GM23338 (cell line): Measurements from ENCODE around the gene MMAB. TPM values are rescaled to one million over a fixed set of nuclear protein-coding genes. Genes with fewer than 3 reads are reported as not detected.

Experiments
- ATAC-seq: fragments of 200-7000 bp; cut with Tn5 transposase; 3 replicates; pipeline ENCODE4 v1.9.1; 2020
- DNase-seq: peaks from one replicate; pipeline ENCODE4 v3.0.0-alpha.2; 2015; ENCODE audit warnings: low spot score
- H2AFZ ChIP-seq: fragments of 200-600 bp; sonication (generic); 2 replicates; pipeline ENCODE4 v1.8.0; 2016; ENCODE audit warnings: antibody characterized with exemption, mild to moderate bottlenecking, moderate library complexity
- H3F3A ChIP-seq: fragments of 200-600 bp; sonication (generic); replicated peaks from 2 replicates; pipeline ENCODE4 v1.8.0; 2017; ENCODE audit warnings: antibody characterized with exemption, mixed run types, low read depth
- H3K27ac ChIP-seq: fragments of 200-600 bp; sonication (generic); 2 replicates; pipeline ENCODE4 v1.6.1; 2016; ENCODE audit warnings: low read depth
- H3K27me3 ChIP-seq: fragments of 200-600 bp; sonication (generic); 2 replicates; pipeline ENCODE4 v1.8.0; 2016; ENCODE audit warnings: mild to moderate bottlenecking, mixed run types, moderate library complexity; ENCODE audit not compliant: insufficient read depth
- H3K36me3 ChIP-seq: fragments of 200-600 bp; sonication (generic); 2 replicates; pipeline ENCODE4 v1.8.0; 2016; ENCODE audit warnings: mild to moderate bottlenecking; ENCODE audit not compliant: insufficient read depth
- H3K4me1 ChIP-seq: fragments of 200-600 bp; sonication (generic); 2 replicates; pipeline ENCODE4 v1.8.0; 2016; ENCODE audit warnings: mild to moderate bottlenecking, moderate library complexity; ENCODE audit not compliant: insufficient read depth
- H3K4me2 ChIP-seq: fragments of 200-600 bp; sonication (generic); 2 replicates; pipeline ENCODE4 v1.7.1; 2017; ENCODE audit warnings: mixed run types
- H3K4me3 ChIP-seq: fragments of 200-600 bp; sonication (generic); 2 replicates; pipeline ENCODE4 v1.6.1; 2016; ENCODE audit warnings: mixed run types
- H3K79me2 ChIP-seq: fragments of 200-600 bp; sonication (generic); replicated peaks from 2 replicates; pipeline ENCODE4 v1.8.0; 2017; ENCODE audit warnings: mild to moderate bottlenecking; ENCODE audit not compliant: insufficient read depth
- H3K9me2 ChIP-seq: fragments of 200-600 bp; sonication (generic); 2 replicates; pipeline ENCODE4 v1.8.0; 2017; ENCODE audit not compliant: insufficient read depth
- H4K20me1 ChIP-seq: fragments of 200-600 bp; sonication (generic); replicated peaks from 2 replicates; pipeline ENCODE4 v1.8.0; 2017; ENCODE audit warnings: mild to moderate bottlenecking; ENCODE audit not compliant: insufficient read depth
- H3K27ac Mint-ChIP-seq: 2 replicates; pipeline ENCODE4 v1.8.0; 2020; ENCODE audit warnings: inconsistent platforms, mild to moderate bottlenecking, moderate library complexity, mixed read lengths
- H3K27me3 Mint-ChIP-seq: 3 replicates; pipeline ENCODE4 v1.8.0; 2022; ENCODE audit warnings: low read depth, mild to moderate bottlenecking, moderate library complexity, mixed read lengths, inconsistent platforms; ENCODE audit not compliant: insufficient read depth, poor library complexity
- H3K36me3 Mint-ChIP-seq: 3 replicates; pipeline ENCODE4 v1.8.0; 2021; ENCODE audit warnings: low read depth, mild to moderate bottlenecking, inconsistent platforms, moderate library complexity, mixed read lengths
- H3K4me1 Mint-ChIP-seq: 3 replicates; pipeline ENCODE4 v1.8.0; 2020; ENCODE audit warnings: mild to moderate bottlenecking, inconsistent platforms, mixed read lengths
- H3K4me3 Mint-ChIP-seq: 3 replicates; pipeline ENCODE4 v1.8.0; 2021; ENCODE audit warnings: moderate library complexity, mild to moderate bottlenecking, inconsistent platforms, mixed read lengths
- H3K9me3 Mint-ChIP-seq: 3 replicates; pipeline ENCODE4 v1.8.0; 2020; ENCODE audit warnings: moderate library complexity, mild to moderate bottlenecking, inconsistent platforms, mixed read lengths
- CREB1 ChIP-seq: fragments of 250-450 bp; sonication (Bioruptor Pico); IDR thresholded peaks from 2 replicates; pipeline ENCODE4 v1.5.0; 2020; ENCODE audit warnings: low read depth, mild to moderate bottlenecking, moderate library complexity
- EZH2 ChIP-seq: fragments of 200-600 bp; sonication (generic); IDR thresholded peaks from one replicate; pipeline ENCODE4 v1.8.0; 2017; ENCODE audit warnings: antibody characterized with exemption, mild to moderate bottlenecking, low read depth; ENCODE audit not compliant: unreplicated experiment
- EZH2phosphoT487 ChIP-seq: fragments of 200-600 bp; sonication (generic); IDR thresholded peaks from one replicate; pipeline ENCODE4 v1.8.1; 2018; ENCODE audit warnings: antibody characterized with exemption; ENCODE audit not compliant: unreplicated experiment
- JUNB ChIP-seq: IDR thresholded peaks from one replicate; pipeline ENCODE4 v1.6.1; 2016; ENCODE audit warnings: antibody characterized with exemption; ENCODE audit not compliant: unreplicated experiment
- NANOG ChIP-seq: IDR thresholded peaks from 2 replicates; pipeline ENCODE4 v1.6.1; 2016; ENCODE audit warnings: antibody characterized with exemption, borderline replicate concordance
- POLR2AphosphoS5 ChIP-seq: IDR thresholded peaks from 2 replicates; pipeline ENCODE4 v1.6.1; 2016; ENCODE audit warnings: antibody characterized with exemption, low read depth
- REST ChIP-seq: IDR thresholded peaks from one replicate; pipeline ENCODE4 v1.6.1; 2018; ENCODE audit warnings: antibody characterized with exemption; ENCODE audit not compliant: unreplicated experiment
- STAT1 ChIP-seq: IDR thresholded peaks from one replicate; pipeline ENCODE4 v1.6.1; 2016; ENCODE audit warnings: antibody characterized with exemption; ENCODE audit not compliant: unreplicated experiment
- ZNF114 ChIP-seq: fragments of 250-450 bp; sonication (Bioruptor Pico); IDR thresholded peaks from 2 replicates; pipeline ENCODE4 v1.5.0; 2020; ENCODE audit warnings: mild to moderate bottlenecking, moderate library complexity
- ZNF331 ChIP-seq: fragments of 250-450 bp; sonication (Bioruptor Pico); IDR thresholded peaks from 2 replicates; pipeline ENCODE4 v1.5.0; 2020; ENCODE audit warnings: low read depth, mild to moderate bottlenecking, moderate library complexity
- ZNF462 ChIP-seq: fragments of 250-450 bp; sonication (Bioruptor Pico); IDR thresholded peaks from 2 replicates; pipeline ENCODE4 v1.5.0; 2020; ENCODE audit warnings: mild to moderate bottlenecking, moderate library complexity
- polyA plus RNA-seq: library from polyadenylated mRNA; unstranded; fragments of >200 nt; fragmentation: Nextera tagmentation; extraction: Ambion mirVana; gene quantifications from 2 replicates; pipeline ENCODE4 v1.2.1, GENCODE V29; 2016
- total RNA-seq: library from RNA; depleted of rRNA; stranded (reverse); fragments of >200 nt; shearing (Covaris generic); gene quantifications from 2 replicates; pipeline ENCODE4 v1.2.3, GENCODE V29; 2014

Gene MMAB
- total and polyA plus RNA-seq, 2 experiments from 2014 or later = 24.7 to 38.5 TPM

- Mint-ChIP-seq H3K4me3 (no peak overlapping the region), H3K27me3 (peaks cover 7% of the 10 kb centered on the region), H3K9me3 (no peaks in the 10 kb centered on the region), H3K27ac (no peak overlapping the region), H3K4me1 (peaks cover 3% of the 10 kb centered on the region; the same call in 2 of the 3 replicates), H3K36me3 (no peaks in the 10 kb centered on the region; the same call in 2 of the 3 replicates)
- H3K27me3 ChIP-seq = no peaks in the 10 kb centered on the region
- no peaks in the 10 kb centered on the region for H3F3A ChIP-seq
- H3K4me3 ChIP-seq = no peak overlapping the region
- no peaks in the 10 kb centered on the region for H3K79me2 ChIP-seq
- H3K9me2 ChIP-seq = no peaks in the 10 kb centered on the region
- H2AFZ ChIP-seq = no peak overlapping the region
- H3K36me3 ChIP-seq = no peaks in the 10 kb centered on the region
- H4K20me1 ChIP-seq = no peaks in the 10 kb centered on the region
- H3K4me2 ChIP-seq = no peak overlapping the region
- no peak for DNase-seq
- TF ChIP-seq REST (no peak), JUNB (no peak), NANOG (no peak), STAT1 (no peak), CREB1 (CRISPR knock-in tag) (no peak), EZH2 (no peak), POLR2AphosphoS5 (no peak), ZNF331 (no peak), ZNF114 (no peak), EZH2phosphoT487 (no peak), ZNF462 (CRISPR knock-in tag) (no peak)
- H3K4me1 ChIP-seq = no peaks in the 10 kb centered on the region
- no peak overlapping the region for H3K27ac ChIP-seq
- no peak for ATAC-seq
Measured at GRCh38 chr12:109551108-109551507, 22.2 kb downstream of the MMAB start.
